Activated CD4-positive, alpha-beta T cell treated with anti-CD3 and anti-CD28 coated beads for 36 hours (primary cell): ENCODE data around the gene MB21D2. TPM values are rescaled to one million over a fixed set of nuclear protein-coding genes. Genes with fewer than 3 reads are reported as not detected.
A peak's percentile ranks its signal among the peaks of the same experiment; 100 is the strongest.

Experiments used
- ATAC-seq: fragments of 200-7000 bp; cut with Tn5 transposase; one replicate; pipeline ENCODE4 v1.10.0; 2021; ENCODE audit warnings: mild to moderate bottlenecking, moderate library complexity
- CTCF ChIA-PET: fragments of 350-600 bp; sonication (Branson Sonifier 250); formaldehyde crosslinking; loops from one replicate; lab custom pipeline; 2021; ENCODE audit warnings: antibody characterized with exemption; lab: Charles Lee
- POLR2A ChIA-PET: fragments of 350-600 bp; sonication (Branson Sonifier 250); formaldehyde crosslinking; loops from one replicate; lab custom pipeline; 2021; ENCODE audit warnings: antibody characterized with exemption, inconsistent platforms; lab: Charles Lee
- DNase-seq: peaks from one replicate; pipeline ENCODE4 v3.0.0-alpha.2; 2020
- H3K27ac Mint-ChIP-seq: one replicate; pipeline ENCODE4 v1.8.0; 2021; ENCODE audit warnings: mixed read lengths
- H3K27me3 Mint-ChIP-seq: one replicate; pipeline ENCODE4 v1.8.0; 2021; ENCODE audit warnings: mixed read lengths
- H3K36me3 Mint-ChIP-seq: one replicate; pipeline ENCODE4 v1.8.0; 2021; ENCODE audit warnings: low read depth, mixed read lengths
- H3K4me1 Mint-ChIP-seq: one replicate; pipeline ENCODE4 v1.8.0; 2021; ENCODE audit warnings: mixed read lengths
- H3K4me3 Mint-ChIP-seq: one replicate; pipeline ENCODE4 v1.8.0; 2021; ENCODE audit warnings: mild to moderate bottlenecking, moderate library complexity, mixed read lengths
- H3K9me3 Mint-ChIP-seq: one replicate; pipeline ENCODE4 v1.8.0; 2021; ENCODE audit warnings: low read depth, mixed read lengths
- intact Hi-C, 2 experiments: fragments of 100-400 bp; cut with DNase I in 1 of 2; cut with micrococcal nuclease in 1 of 2; formaldehyde crosslinking; loops; one replicate each; pipeline versions ENCODE4 v1.14.2 to v1.15.1; 2022 to 2024; cut with DNase I, micrococcal nuclease
- total RNA-seq, 2 experiments: library from RNA; stranded (reverse); gene quantifications; one replicate each; pipeline ENCODE4 v1.2.3, GENCODE V29; 2021

The MB21D2 gene
- total RNA-seq, 2 experiments from 2014 or later = 2.2 to 2.5 TPM

DNA sequence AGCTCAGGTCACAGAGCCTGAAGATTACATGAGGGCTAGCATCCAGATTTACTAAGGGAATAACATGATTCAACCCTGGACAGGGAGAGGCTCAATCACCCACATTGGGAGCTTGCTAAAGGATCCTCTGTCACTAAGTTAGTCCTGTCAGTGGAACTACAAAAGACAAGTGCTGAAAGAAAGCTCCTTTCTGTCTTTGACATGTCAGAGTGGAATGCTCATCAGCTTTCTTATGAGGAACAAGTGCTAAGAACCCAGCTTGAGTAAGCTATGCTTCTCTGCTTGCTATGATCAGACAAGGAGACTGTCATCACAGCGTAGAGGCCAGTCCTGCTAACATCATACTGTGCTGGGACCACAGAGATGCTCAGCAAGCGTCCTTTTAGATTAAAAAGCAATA, 74.5 kb downstream of the MB21D2 start:
- H3K27me3 Mint-ChIP-seq = peaks cover 2% of the 10 kb centered on the region
- intact Hi-C loops = loop anchor here in 1 of 2 experiments (1.0 kb wide), 1 partner anchor 40 kb away; no protein-coding TSS in a partner anchor
- CTCF ChIA-PET = interaction anchor here (1.3 kb wide), 1 partner anchor 21 kb away, joined by 3 read pairs; no protein-coding TSS in a partner anchor
- H3K4me1 Mint-ChIP-seq = peaks cover 7% of the 10 kb centered on the region
- H3K9me3 Mint-ChIP-seq = no peaks in the 10 kb centered on the region
- H3K4me3 Mint-ChIP-seq = no peak overlapping the region
- H3K27ac Mint-ChIP-seq = no peak overlapping the region
- ATAC-seq (no peak), DNase-seq (no peak)
- POLR2A ChIA-PET = no interaction called here
- no peaks in the 10 kb centered on the region for H3K36me3 Mint-ChIP-seq

- Mint-ChIP-seq H3K4me1 (peaks cover 11% of the 10 kb centered on the region), H3K27ac (no peak overlapping the region), H3K4me3 (no peak overlapping the region), H3K9me3 (no peaks in the 10 kb centered on the region), H3K36me3 (no peaks in the 10 kb centered on the region), H3K27me3 (peaks cover 2% of the 10 kb centered on the region)
- ChIA-PET POLR2A (no interaction called here), CTCF (interaction anchor here (1.3 kb wide), 1 partner anchor 21 kb away, joined by 3 read pairs; no protein-coding TSS in a partner anchor)
- ATAC-seq (no peak), DNase-seq (no peak)
- intact Hi-C loops = loop anchor here in 1 of 2 experiments (1.0 kb wide), 1 partner anchor 41 kb away; no protein-coding TSS in a partner anchor
These were observed 74.9 kb downstream of the MB21D2 start for GRCh38 chr3:192842711-192843110.

GRCh38 chr3:192842138-192842537, 75.5 kb downstream of the MB21D2 start:
- intact Hi-C loops = no loop called here
- H3K27me3 Mint-ChIP-seq = peaks cover 2% of the 10 kb centered on the region

DNA sequence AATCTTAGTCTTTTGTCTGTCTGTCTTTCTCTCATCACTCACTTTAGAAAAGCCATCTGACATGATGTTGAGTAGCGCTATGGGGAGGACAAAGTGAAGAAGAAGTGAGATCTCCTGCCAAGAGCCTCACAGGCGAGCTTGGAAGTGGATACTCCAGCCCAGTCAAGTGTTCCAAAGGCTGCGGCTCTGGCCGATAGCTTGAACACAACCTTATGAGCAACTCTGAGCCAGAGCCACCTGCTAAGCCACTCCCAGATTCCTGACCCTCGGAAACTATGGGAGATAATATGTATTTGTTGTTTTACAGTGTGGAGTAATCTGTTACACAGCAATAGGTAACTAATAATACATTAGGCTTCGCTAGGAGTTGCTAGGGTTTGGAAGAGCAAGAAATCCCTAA, 76.2 kb downstream of the MB21D2 start:
- Mint-ChIP-seq H3K4me3 (no peak overlapping the region), H3K9me3 (no peaks in the 10 kb centered on the region), H3K36me3 (no peaks in the 10 kb centered on the region), H3K4me1 (peaks cover 18% of the 10 kb centered on the region), H3K27ac (no peak overlapping the region), H3K27me3 (peaks cover 2% of the 10 kb centered on the region)
- intact Hi-C loops = no loop called here
- ChIA-PET POLR2A (no interaction called here), CTCF (interaction anchor here (0.6 kb wide), 1 partner anchor 92 kb away, joined by 3 read pairs; no protein-coding TSS in a partner anchor)
- ATAC-seq (no peak), DNase-seq (no peak)

More at GRCh38 chr3:192842138-192842537, 75.5 kb downstream of the MB21D2 start:
- ATAC-seq (no peak), DNase-seq (no peak)
- ChIA-PET POLR2A (no interaction called here), CTCF (no interaction called here)
- no peaks in the 10 kb centered on the region for H3K9me3 Mint-ChIP-seq
- peaks cover 16% of the 10 kb centered on the region for H3K4me1 Mint-ChIP-seq
- H3K27ac Mint-ChIP-seq = no peak overlapping the region
- no peaks in the 10 kb centered on the region for H3K36me3 Mint-ChIP-seq
- no peak overlapping the region for H3K4me3 Mint-ChIP-seq

GRCh38 chr3:192840143-192840836, 77.4 kb downstream of the MB21D2 start:
- Mint-ChIP-seq H3K27ac (no peak overlapping the region), H3K4me1 (peaks cover 19% of the 10 kb centered on the region), H3K9me3 (no peaks in the 10 kb centered on the region), H3K4me3 (no peak overlapping the region), H3K36me3 (no peaks in the 10 kb centered on the region), H3K27me3 (peaks cover 1% of the 10 kb centered on the region)
- DNase-seq = no peak
- CTCF ChIA-PET = interaction anchor here (0.6 to 1.0 kb wide), 3 partner anchors 22 to 191 kb away, joined by 3 read pairs; no protein-coding TSS in a partner anchor
- POLR2A ChIA-PET = no interaction called here
- ATAC-seq = no peak
- intact Hi-C loops = no loop called here

GRCh38 chr3:192835818-192836815, 81.5 kb downstream of the MB21D2 start:
- intact Hi-C loops = no loop called here
- H3K27ac Mint-ChIP-seq = no peak overlapping the region
- H3K9me3 Mint-ChIP-seq = no peaks in the 10 kb centered on the region
- H3K27me3 Mint-ChIP-seq = peaks cover 2% of the 10 kb centered on the region
- H3K4me3 Mint-ChIP-seq = no peak overlapping the region
- H3K4me1 Mint-ChIP-seq = peaks cover 24% of the 10 kb centered on the region
- ChIA-PET POLR2A (no interaction called here), CTCF (interaction anchor here (0.6 kb wide), 1 partner anchor 11 kb away, joined by 4 read pairs; no protein-coding TSS in a partner anchor)
- DNase-seq (no peak), ATAC-seq (no peak)
- H3K36me3 Mint-ChIP-seq = no peaks in the 10 kb centered on the region

- intact Hi-C loops = no loop called here
- H3K4me3 Mint-ChIP-seq = no peak overlapping the region
- POLR2A ChIA-PET = no interaction called here
These were observed 83.2 kb downstream of the MB21D2 start for GRCh38 chr3:192834428-192834827.

GRCh38 chr3:192833177-192833890, 84.3 kb downstream of the MB21D2 start:
- no peaks in the 10 kb centered on the region for H3K36me3 Mint-ChIP-seq

More at GRCh38 chr3:192834428-192834827, 83.2 kb downstream of the MB21D2 start:
- DNase-seq (no peak), ATAC-seq (no peak)
- no peaks in the 10 kb centered on the region for H3K36me3 Mint-ChIP-seq
- H3K27me3 Mint-ChIP-seq = peaks cover 2% of the 10 kb centered on the region
- H3K9me3 Mint-ChIP-seq = no peaks in the 10 kb centered on the region
- CTCF ChIA-PET = no interaction called here
- H3K4me1 Mint-ChIP-seq = peaks cover 27% of the 10 kb centered on the region
- no peak overlapping the region for H3K27ac Mint-ChIP-seq

DNA sequence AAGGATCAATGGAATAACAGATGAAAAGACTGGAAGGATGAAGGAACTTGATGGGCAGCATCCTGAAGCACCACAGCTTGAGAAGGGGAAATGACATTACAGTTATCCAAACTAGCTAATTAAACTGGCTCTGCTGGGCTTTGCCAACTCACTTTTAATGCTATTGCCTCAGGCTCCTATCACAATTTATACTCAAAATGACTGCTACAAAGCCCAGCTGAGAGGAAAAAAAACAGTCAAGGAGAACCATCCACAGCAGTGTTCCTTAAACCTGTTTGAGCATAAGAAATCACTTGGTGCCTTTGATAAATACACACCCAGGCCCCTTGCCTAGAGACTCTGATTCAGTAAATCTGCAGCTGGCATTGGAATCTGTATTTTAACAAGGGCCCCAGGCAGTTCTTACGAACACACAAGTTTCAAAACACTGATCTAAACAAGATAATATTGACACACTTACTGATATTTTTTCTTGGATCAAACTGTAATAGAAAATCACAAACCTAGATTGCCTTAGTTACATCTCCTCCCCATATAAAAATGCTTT, 85.8 kb downstream of the MB21D2 start:
- no peak overlapping the region for H3K27ac Mint-ChIP-seq
- intact Hi-C loops = no loop called here
- H3K4me1 Mint-ChIP-seq = peaks cover 12% of the 10 kb centered on the region
- no peaks in the 10 kb centered on the region for H3K36me3 Mint-ChIP-seq
- peaks cover 2% of the 10 kb centered on the region for H3K27me3 Mint-ChIP-seq
- H3K9me3 Mint-ChIP-seq = no peaks in the 10 kb centered on the region
- H3K4me3 Mint-ChIP-seq = no peak overlapping the region
- ChIA-PET CTCF (interaction anchor here (0.7 kb wide), 1 partner anchor 227 kb away, joined by 3 read pairs; no protein-coding TSS in a partner anchor), POLR2A (no interaction called here)
- ATAC-seq = no peak
- DNase-seq = no peak

More at GRCh38 chr3:192833177-192833890, 84.3 kb downstream of the MB21D2 start:
- peaks cover 23% of the 10 kb centered on the region for H3K4me1 Mint-ChIP-seq
- H3K27me3 Mint-ChIP-seq = peaks cover 2% of the 10 kb centered on the region
- H3K9me3 Mint-ChIP-seq = no peaks in the 10 kb centered on the region
- H3K4me3 Mint-ChIP-seq = no peak overlapping the region
- intact Hi-C loops = no loop called here
- ChIA-PET POLR2A (no interaction called here), CTCF (no interaction called here)
- H3K27ac Mint-ChIP-seq = no peak overlapping the region
- DNase-seq (no peak), ATAC-seq (no peak)

GRCh38 chr3:192831111-192831644, 86.5 kb downstream of the MB21D2 start:
- no peak overlapping the region for H3K4me3 Mint-ChIP-seq
- H3K9me3 Mint-ChIP-seq = no peaks in the 10 kb centered on the region
- H3K27ac Mint-ChIP-seq = no peak overlapping the region
- no peaks in the 10 kb centered on the region for H3K36me3 Mint-ChIP-seq
- ATAC-seq = peak; percentile 76
- intact Hi-C loops = no loop called here
- ChIA-PET POLR2A (no interaction called here), CTCF (interaction anchor here (0.7 kb wide), 1 partner anchor 228 kb away, joined by 3 read pairs; no protein-coding TSS in a partner anchor)
- peaks cover 12% of the 10 kb centered on the region for H3K4me1 Mint-ChIP-seq
- DNase-seq = peak; percentile 33
- H3K27me3 Mint-ChIP-seq = peaks cover 2% of the 10 kb centered on the region
